Tibial artery (tissue), 4 donors: ENCODE results near the gene EIF5.
A peak's percentile ranks its signal among the peaks of the same experiment; 100 is the strongest.

Source experiments
- DNase-seq, 2 donors: peaks; one replicate each; pipeline ENCODE4 v3.0.0-alpha.2; 2019
- H3K27ac ChIP-seq, 2 donors: fragments of 200-600 bp; sonication (generic) in 1 of 2; 1 replicate in 1 of 2; 2 replicates in 1 of 2; pipeline ENCODE4 v1.5.1; 2018 to 2019; ENCODE audit warnings: mild to moderate bottlenecking in 1 of 2
- H3K27me3 ChIP-seq, 2 donors: fragments of 200-600 bp; sonication (generic) in 1 of 2; one replicate each; pipeline versions ENCODE4 v1.5.1 to v1.6.0; 2016 to 2019
- H3K36me3 ChIP-seq, 3 donors: fragments of 200-600 bp; sonication (generic) in 2 of 3; one replicate each; pipeline ENCODE4 v1.5.1; 2016 to 2019; ENCODE audit warnings: mild to moderate bottlenecking in 2 of 3
- H3K4me1 ChIP-seq, 4 donors: fragments of 200-600 bp; sonication (generic) in 2 of 4; 1 replicate in 3 of 4; 2 replicates in 1 of 4; pipeline ENCODE4 v1.5.1; 2016 to 2019
- H3K4me3 ChIP-seq, 2 donors: fragments of 200-600 bp; sonication (generic) in 1 of 2; 1 replicate in 1 of 2; 2 replicates in 1 of 2; pipeline ENCODE4 v1.5.1; 2018 to 2019; ENCODE audit warnings: mild to moderate bottlenecking in 2 of 2
- H3K9me3 ChIP-seq, 3 donors: fragments of 200-600 bp; sonication (generic) in 1 of 3; one replicate each; pipeline ENCODE4 v1.5.1; 2016 to 2019
- intact Hi-C: fragments of 100-400 bp; cut with DNase I; formaldehyde crosslinking; loops from one replicate; pipeline ENCODE4 v1.15.0; 2023; ENCODE audit warnings: low total_unique reads
- TF ChIP-seq, protein P1 (sequence below), 2 experiments: fragments of 200-600 bp in 1 of 2; fragments of 450-650 bp in 1 of 2; IDR thresholded peaks; one replicate each; pipeline ENCODE4 v1.5.1; 2017 to 2019; ENCODE audit warnings: antibody characterized with exemption in 2 of 2, mild to moderate bottlenecking in 1 of 2, moderate library complexity in 1 of 2

The EIF5 gene

GRCh38 chr14:103332143-103332919 lies 1.7 kb upstream of the EIF5 start:
- peaks cover 19 to 23% (median 20%) of the 10 kb centered on the region in 3 donors for H3K36me3 ChIP-seq
- DNase-seq = no peak
- H3K27ac ChIP-seq = peak overlapping the region; percentile 97 to 100
- H3K9me3 ChIP-seq = no peaks in the 10 kb centered on the region
- intact Hi-C loops = loop anchor here (2.0 to 10.0 kb wide), 2 partner anchors 52 to 738 kb away; partner anchors contain the start of genes MARK3 and RCOR1
- TF ChIP-seq, protein P1, sequence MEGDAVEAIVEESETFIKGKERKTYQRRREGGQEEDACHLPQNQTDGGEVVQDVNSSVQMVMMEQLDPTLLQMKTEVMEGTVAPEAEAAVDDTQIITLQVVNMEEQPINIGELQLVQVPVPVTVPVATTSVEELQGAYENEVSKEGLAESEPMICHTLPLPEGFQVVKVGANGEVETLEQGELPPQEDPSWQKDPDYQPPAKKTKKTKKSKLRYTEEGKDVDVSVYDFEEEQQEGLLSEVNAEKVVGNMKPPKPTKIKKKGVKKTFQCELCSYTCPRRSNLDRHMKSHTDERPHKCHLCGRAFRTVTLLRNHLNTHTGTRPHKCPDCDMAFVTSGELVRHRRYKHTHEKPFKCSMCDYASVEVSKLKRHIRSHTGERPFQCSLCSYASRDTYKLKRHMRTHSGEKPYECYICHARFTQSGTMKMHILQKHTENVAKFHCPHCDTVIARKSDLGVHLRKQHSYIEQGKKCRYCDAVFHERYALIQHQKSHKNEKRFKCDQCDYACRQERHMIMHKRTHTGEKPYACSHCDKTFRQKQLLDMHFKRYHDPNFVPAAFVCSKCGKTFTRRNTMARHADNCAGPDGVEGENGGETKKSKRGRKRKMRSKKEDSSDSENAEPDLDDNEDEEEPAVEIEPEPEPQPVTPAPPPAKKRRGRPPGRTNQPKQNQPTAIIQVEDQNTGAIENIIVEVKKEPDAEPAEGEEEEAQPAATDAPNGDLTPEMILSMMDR (IDR thresholded peaks at IDR 0.05) = no peak
- H3K4me1 ChIP-seq = peaks cover 0 to 29% (median 17%) of the 10 kb centered on the region in 4 donors
- no peak overlapping the region for H3K4me3 ChIP-seq
- no peaks in the 10 kb centered on the region for H3K27me3 ChIP-seq

DNA sequence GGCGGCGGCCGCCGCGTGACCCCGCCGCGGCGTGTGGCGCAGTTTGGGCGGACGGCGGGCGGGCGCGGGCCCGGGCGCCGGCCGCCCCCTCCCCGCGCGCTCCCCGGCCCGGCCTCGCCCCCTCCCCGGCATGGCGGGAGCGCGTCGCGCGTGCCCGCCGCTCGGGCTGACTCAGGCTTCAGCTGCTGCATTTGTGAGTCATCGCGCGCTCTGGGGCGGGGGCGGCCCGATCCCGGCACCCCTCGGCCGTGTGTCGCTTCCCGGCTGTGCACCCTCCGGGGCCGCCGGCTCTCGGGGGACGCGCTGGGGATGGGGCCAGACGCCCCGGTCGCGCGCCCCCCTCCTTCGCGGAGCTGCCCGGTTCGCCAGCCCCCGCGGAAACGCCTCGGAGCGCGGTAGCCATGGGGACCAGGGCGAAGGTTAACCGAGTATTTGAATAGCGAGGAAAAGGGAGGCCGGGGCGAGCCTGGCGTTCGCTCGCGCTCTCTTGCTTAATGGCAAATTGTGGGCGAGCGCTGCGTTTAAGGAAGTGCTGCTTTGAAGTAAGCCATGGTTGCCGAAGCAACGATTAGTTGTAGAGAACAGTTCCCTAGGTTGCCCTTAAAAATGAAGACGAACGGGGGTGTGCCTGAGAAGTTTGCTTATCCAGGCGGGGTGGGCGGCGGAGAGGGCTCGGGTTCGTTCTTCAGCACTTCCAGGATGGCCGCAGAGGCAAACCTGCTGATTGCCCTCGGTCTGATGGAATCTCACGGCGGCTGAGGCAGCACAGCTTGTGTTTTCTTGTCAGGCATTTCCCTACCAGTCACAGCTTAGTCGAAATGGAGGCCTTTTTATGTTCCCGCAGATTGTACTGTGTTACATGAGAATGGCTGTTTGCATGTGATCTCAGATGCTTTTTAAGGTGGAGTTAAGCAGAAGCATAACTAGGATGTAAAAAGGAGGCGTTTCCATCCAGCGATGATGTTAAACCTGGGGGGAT lies 896 bp downstream of the EIF5 start:
- H3K4me1 ChIP-seq = peaks cover 0 to 30% (median 17%) of the 10 kb centered on the region in 4 donors
- intact Hi-C loops = loop anchor here (10.0 kb wide), 1 partner anchor 740 kb away; the partner anchor contains the start of gene RCOR1
- H3K9me3 ChIP-seq = no peaks in the 10 kb centered on the region
- H3K27me3 ChIP-seq = no peaks in the 10 kb centered on the region
- DNase-seq = peak; percentile 64 to 85
- H3K4me3 ChIP-seq = peak overlapping the region; percentile 65 to 99
- TF ChIP-seq, protein P1 (IDR thresholded peaks at IDR 0.05) = no peak
- peaks cover 45 to 49% (median 46%) of the 10 kb centered on the region in 3 donors for H3K36me3 ChIP-seq
- H3K27ac ChIP-seq = peak overlapping the region; percentile 97 to 100

DNA sequence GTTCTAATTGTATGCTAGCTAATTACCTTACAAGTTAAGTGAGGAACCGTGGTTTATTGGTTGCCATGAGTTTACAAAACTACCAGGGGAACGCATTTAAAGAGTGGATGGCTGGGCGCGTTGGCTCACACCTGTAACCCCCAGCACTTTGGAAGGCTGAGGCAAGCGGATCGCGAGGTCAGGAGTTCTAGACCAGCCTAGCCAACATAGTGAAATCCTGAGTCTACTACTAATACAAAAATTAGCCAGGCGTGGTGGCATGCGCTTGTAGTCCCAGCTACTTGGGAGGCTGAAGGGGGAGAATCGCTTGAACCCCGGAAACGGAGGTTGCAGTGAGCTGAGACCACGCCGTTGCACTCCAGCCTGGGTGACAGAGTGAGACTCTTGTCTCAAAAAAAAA lies 2.2 kb downstream of the EIF5 start:
- intact Hi-C loops = loop anchor here (10.0 kb wide), 1 partner anchor 741 kb away; the partner anchor contains the start of gene RCOR1
- H3K9me3 ChIP-seq = no peaks in the 10 kb centered on the region
- H3K36me3 ChIP-seq = peaks cover 58 to 62% (median 59%) of the 10 kb centered on the region in 3 donors
- DNase-seq = no peak
- no peaks in the 10 kb centered on the region for H3K27me3 ChIP-seq
- H3K4me1 ChIP-seq = peaks cover 0 to 30% (median 17%) of the 10 kb centered on the region in 4 donors
- TF ChIP-seq, protein P1 (IDR thresholded peaks at IDR 0.05) = no peak
- H3K27ac ChIP-seq = peak overlapping the region in 1 of 2 donors; percentile 100
- H3K4me3 ChIP-seq = peak overlapping the region; percentile 65 to 99

GRCh38 chr14:103337794-103338193 lies 3.8 kb downstream of the EIF5 start:
- peaks cover 74 to 78% (median 75%) of the 10 kb centered on the region in 3 donors for H3K36me3 ChIP-seq

More at GRCh38 chr14:103337794-103338193, 3.8 kb downstream of the EIF5 start:
- intact Hi-C loops = loop anchor here (10.0 kb wide), 1 partner anchor 743 kb away; the partner anchor contains the start of gene RCOR1
- no peaks in the 10 kb centered on the region for H3K9me3 ChIP-seq
- DNase-seq = no peak
- H3K27ac ChIP-seq = no peak overlapping the region
- H3K27me3 ChIP-seq = no peaks in the 10 kb centered on the region
- peaks cover 0 to 24% (median 15%) of the 10 kb centered on the region in 4 donors for H3K4me1 ChIP-seq
- TF ChIP-seq, protein P1 (IDR thresholded peaks at IDR 0.05) = no peak
- no peak overlapping the region for H3K4me3 ChIP-seq
